ENCODE results near the gene LCP2.

DNA sequence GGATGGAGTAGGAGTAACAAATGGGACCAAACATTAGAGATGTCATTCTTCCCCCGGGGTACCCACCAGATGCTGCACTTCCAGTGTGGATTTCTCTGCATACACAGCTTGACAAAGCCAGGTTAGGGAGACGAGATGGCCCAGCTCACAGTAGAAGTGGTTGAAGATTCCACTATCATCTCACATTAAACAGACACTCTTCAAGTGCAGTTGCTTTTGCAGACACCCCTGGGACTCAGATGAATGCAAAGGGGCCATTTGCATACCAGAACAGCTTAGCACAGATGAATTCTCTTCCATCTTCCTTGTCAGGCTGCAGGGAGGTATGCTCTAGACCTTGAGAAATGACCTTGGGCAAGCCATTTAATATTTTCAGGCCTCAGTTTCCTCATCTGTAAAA lies 77.4 kb downstream of the LCP2 start:
- TF ChIP-seq, protein P1, sequence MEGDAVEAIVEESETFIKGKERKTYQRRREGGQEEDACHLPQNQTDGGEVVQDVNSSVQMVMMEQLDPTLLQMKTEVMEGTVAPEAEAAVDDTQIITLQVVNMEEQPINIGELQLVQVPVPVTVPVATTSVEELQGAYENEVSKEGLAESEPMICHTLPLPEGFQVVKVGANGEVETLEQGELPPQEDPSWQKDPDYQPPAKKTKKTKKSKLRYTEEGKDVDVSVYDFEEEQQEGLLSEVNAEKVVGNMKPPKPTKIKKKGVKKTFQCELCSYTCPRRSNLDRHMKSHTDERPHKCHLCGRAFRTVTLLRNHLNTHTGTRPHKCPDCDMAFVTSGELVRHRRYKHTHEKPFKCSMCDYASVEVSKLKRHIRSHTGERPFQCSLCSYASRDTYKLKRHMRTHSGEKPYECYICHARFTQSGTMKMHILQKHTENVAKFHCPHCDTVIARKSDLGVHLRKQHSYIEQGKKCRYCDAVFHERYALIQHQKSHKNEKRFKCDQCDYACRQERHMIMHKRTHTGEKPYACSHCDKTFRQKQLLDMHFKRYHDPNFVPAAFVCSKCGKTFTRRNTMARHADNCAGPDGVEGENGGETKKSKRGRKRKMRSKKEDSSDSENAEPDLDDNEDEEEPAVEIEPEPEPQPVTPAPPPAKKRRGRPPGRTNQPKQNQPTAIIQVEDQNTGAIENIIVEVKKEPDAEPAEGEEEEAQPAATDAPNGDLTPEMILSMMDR (IDR thresholded peaks at IDR 0.05), result no peak
- no peak for TF ChIP-seq EZH2 (IDR thresholded peaks at IDR 0.05; ENCODE audit: borderline replicate concordance, insufficient read depth, low read depth, low read length, poor library complexity, severe bottlenecking)

All from B cell (primary cell).